ENCODE results near the gene TMEM200B. TPM values are rescaled to one million over a fixed set of nuclear protein-coding genes. Genes with fewer than 3 reads are reported as not detected.

The TMEM200B gene
- total RNA-seq, 1 experiment from 2014 or later: 12.6 TPM

GRCh38 chr1:29167904-29168303 lies 44.2 kb upstream of the TMEM200B start:
- Histone ChIP-seq H3K79me1 (ENCODE audit: insufficient read depth, low read depth, low read length, poor library complexity, severe bottlenecking) (peaks cover 6% of the 10 kb centered on the region), H2AK5ac (ENCODE audit: insufficient read length, low read length) (no peak overlapping the region), H2BK20ac (ENCODE audit: low read depth, low read length, poor library complexity, severe bottlenecking) (no peak overlapping the region), H4K20me1 (ENCODE audit: control insufficient read depth, insufficient read depth, insufficient read length) (no peaks in the 10 kb centered on the region), H2BK120ac (ENCODE audit: low read depth, low read length, poor library complexity, severe bottlenecking) (no peak overlapping the region), H3K14ac (ENCODE audit: insufficient read depth, low read length) (no peak overlapping the region), H3K4ac (ENCODE audit: low read depth, low read length) (no peak overlapping the region), H3K27me3 (ENCODE audit: insufficient read depth, low read length) (no peaks in the 10 kb centered on the region), H2BK15ac (ENCODE audit: low read depth, low read length) (no peak overlapping the region), H3K56ac (ENCODE audit: insufficient read length, low read depth, low read length) (no peak overlapping the region), H3K9ac (ENCODE audit: extremely low read depth, insufficient read length, low read length) (no peak overlapping the region), H4K8ac (replicated peaks; ENCODE audit: insufficient read length, low read depth, low read length) (no peak overlapping the region), H3K4me1 (ENCODE audit: insufficient read depth, low read length) (peaks cover 26% of the 10 kb centered on the region), H4K91ac (ENCODE audit: insufficient read length, low read depth, low read length) (no peak overlapping the region), H3K23ac (ENCODE audit: insufficient read length, low read depth, low read length) (no peak overlapping the region), H2BK12ac (ENCODE audit: insufficient read length, low read depth, low read length) (no peak overlapping the region), H3K18ac (ENCODE audit: insufficient read length, low read depth, low read length) (no peak overlapping the region), H3K79me2 (ENCODE audit: insufficient read depth, low read length) (peaks cover 22% of the 10 kb centered on the region; the same call in 1 of the 2 replicates), H3T11ph (ENCODE audit: low read length) (no peak overlapping the region), H3K23me2 (ENCODE audit: insufficient read length, low read depth, low read length, poor library complexity, severe bottlenecking) (no peaks in the 10 kb centered on the region), H2BK5ac (ENCODE audit: insufficient read length, low read length) (no peak overlapping the region), H3K4me2 (ENCODE audit: insufficient read depth, insufficient read length, low read length) (no peak overlapping the region), H3K9me3 (ENCODE audit: control insufficient read depth, low read depth, low read length) (no peaks in the 10 kb centered on the region), H4K5ac (ENCODE audit: insufficient read length, low read depth, low read length) (no peak overlapping the region), H2AFZ (ENCODE audit: low read length) (no peak overlapping the region), H3K27ac (ENCODE audit: insufficient read length, low read depth, low read length) (no peak overlapping the region)
- H3K27me3 Mint-ChIP-seq (ENCODE audit: low read depth): no peaks in the 10 kb centered on the region
- H3K4me3 Mint-ChIP-seq: no peak overlapping the region
- peaks cover 6 to 35% (median 25%) of the 10 kb centered on the region in 3 experiments; a peak in 6 of 7 replicates for H3K36me3 Mint-ChIP-seq (ENCODE audit: insufficient read depth in 1 of 3, low read depth in 3 of 3)
- H3K4me1 Mint-ChIP-seq: peaks cover 72 to 78% of the 10 kb centered on the region in 2 experiments
- no peak for DNase-seq
- TF ChIP-seq, protein P1, sequence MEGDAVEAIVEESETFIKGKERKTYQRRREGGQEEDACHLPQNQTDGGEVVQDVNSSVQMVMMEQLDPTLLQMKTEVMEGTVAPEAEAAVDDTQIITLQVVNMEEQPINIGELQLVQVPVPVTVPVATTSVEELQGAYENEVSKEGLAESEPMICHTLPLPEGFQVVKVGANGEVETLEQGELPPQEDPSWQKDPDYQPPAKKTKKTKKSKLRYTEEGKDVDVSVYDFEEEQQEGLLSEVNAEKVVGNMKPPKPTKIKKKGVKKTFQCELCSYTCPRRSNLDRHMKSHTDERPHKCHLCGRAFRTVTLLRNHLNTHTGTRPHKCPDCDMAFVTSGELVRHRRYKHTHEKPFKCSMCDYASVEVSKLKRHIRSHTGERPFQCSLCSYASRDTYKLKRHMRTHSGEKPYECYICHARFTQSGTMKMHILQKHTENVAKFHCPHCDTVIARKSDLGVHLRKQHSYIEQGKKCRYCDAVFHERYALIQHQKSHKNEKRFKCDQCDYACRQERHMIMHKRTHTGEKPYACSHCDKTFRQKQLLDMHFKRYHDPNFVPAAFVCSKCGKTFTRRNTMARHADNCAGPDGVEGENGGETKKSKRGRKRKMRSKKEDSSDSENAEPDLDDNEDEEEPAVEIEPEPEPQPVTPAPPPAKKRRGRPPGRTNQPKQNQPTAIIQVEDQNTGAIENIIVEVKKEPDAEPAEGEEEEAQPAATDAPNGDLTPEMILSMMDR (conservative IDR thresholded peaks at IDR 0.05): no peak
- H3K27ac Mint-ChIP-seq: no peak overlapping the region; a peak in 1 of 7 replicates
- WGBS (ENCODE audit: extremely low coverage, insufficient read length, low lambda C conversion rate): no CpG with 5 or more reads among the region's 9 CpGs
- no peaks in the 10 kb centered on the region for H3K9me3 Mint-ChIP-seq
